HG03108 (cell line): ENCODE results near the gene TMEM89.

ENCODE experiments used
- ATAC-seq: cut with Tn5 transposase; IDR thresholded peaks from one replicate; pipeline ENCODE4 v1.9.1; 2021; ENCODE audit warnings: moderate library complexity; ENCODE audit not compliant: unreplicated experiment

The TMEM89 gene

GRCh38 chr3:48593337-48593736 lies 28.2 kb downstream of the TMEM89 start:
- ATAC-seq, result no peak

GRCh38 chr3:48592519-48593087 lies 29.0 kb downstream of the TMEM89 start:
- ATAC-seq, result no peak

DNA sequence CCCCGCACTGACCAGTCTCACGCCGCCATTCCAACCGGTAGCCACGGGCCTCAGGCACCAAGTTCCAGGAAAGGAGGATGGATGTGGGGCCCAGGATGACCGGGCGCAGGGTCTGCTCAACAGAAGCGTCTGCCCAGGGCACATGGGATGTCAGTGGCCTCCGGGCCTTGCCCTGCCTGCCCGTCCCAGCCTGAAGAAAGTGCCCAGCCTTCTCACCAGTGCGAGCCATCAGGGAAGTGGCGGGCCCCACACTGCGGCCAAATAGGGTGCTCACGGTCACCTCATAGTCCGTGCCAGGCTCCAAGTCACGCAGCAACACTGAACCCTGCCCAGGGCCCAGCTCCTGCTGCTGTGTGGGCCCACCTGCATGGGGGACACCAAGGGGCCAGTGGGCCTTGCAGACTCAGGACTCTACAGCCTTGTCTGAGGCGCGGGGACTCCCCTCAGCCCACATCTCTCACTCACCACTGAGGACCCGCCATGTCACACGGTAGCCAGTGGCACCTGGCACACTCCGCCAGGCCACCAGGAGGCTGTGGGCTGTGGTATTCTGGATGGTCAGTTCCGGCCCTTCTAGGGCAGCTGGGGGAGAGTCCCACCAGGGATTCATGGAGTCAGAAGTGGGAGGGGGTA lies 29.6 kb downstream of the TMEM89 start:
- no peak for ATAC-seq

GRCh38 chr3:48591436-48591835 lies 30.1 kb downstream of the TMEM89 start:
- ATAC-seq, result no peak

GRCh38 chr3:48588230-48588629 lies 33.3 kb downstream of the TMEM89 start:
- no peak for ATAC-seq

GRCh38 chr3:48587686-48588085 lies 33.9 kb downstream of the TMEM89 start:
- ATAC-seq, result no peak

DNA sequence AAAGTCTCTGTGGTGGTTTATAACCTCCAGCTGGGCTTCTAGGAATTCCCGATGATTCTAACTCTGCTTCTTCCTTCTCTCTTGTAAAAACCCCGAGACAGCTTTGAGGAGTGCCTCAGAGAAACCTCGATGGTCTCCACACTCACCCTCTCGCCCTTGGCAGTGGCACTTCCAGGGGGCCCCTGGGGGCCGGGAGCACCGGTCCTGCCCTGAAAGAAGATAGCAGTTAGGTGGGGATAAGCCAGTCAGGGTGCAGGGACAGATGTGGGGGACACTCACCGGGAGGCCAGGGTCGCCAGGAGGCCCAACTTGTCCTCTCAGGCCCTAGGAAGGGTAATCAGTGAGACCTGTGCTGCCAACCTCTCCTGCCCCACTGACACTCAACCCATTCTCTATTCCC lies 36.2 kb downstream of the TMEM89 start:
- ATAC-seq, result no peak

DNA sequence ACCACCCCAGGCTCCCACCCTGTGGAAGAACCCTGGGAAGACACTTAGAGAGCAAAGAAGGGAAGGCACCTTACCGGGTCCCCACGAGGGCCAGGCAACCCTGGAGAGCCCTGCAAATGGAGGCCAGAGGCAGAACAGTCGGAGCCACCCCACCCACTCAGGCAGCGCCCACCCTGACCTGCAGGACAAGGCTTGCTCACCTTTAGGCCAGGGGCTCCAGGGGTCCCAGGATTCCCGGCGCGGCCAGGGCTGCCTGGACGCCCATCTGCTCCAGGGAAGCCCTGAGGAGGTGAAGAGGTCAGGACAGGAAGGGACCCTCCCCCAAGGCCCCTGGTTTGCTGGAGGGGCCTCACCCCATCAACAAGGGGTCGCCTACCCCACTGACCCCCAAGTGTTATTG lies 36.7 kb downstream of the TMEM89 start:
- no peak for ATAC-seq

DNA sequence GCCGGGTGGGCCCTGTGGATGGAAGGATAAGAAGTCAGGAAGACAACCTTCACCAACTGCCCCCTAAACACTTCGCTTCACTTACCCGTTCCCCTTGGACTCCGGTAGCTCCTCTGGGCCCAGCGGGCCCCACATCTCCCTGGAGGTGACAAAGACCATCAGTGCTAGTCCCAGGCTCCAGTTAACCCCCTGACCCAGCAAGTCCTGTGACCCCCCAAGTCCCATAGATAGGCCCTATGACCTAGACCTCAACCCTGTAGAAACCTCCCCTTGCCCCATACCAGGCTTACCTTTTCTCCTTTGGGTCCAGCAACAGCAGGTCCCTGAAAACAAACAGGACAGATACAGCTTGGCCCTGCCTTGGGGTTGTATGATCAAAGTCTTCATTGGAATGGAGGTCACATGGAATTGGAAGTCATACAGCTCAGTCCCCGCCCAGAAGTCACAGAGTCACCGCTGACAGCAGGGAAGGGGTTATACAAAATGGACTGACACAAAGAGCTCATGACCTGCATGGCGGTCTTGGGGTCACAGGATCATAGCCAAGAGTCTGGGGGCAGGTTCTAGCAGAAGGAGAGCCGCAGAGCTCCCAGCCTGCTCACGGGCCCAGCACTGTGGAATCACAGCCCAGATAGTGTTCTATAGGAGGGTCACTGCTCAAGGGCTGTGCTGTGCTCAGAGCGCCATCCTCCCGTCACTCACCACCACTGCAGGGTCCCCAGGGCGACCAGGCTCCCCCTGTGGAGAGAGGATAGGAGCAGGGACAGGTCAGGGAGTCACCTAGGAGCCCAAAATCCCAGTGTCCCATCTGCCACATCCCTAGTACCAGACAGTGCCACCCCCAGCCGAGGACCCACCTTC lies 39.7 kb downstream of the TMEM89 start:
- ATAC-seq, result no peak

GRCh38 chr3:48576647-48577046 lies 44.9 kb downstream of the TMEM89 start:
- ATAC-seq, result no peak

- no peak for ATAC-seq
Measured at GRCh38 chr3:48575366-48575765, 46.2 kb downstream of the TMEM89 start.

GRCh38 chr3:48573973-48574585 lies 47.5 kb downstream of the TMEM89 start:
- no peak for ATAC-seq

GRCh38 chr3:48572517-48572916 lies 49.1 kb downstream of the TMEM89 start:
- ATAC-seq, result no peak

GRCh38 chr3:48571938-48572337 lies 49.6 kb downstream of the TMEM89 start:
- no peak for ATAC-seq
